Stimulated activated CD8-positive, alpha-beta memory T cell treated with anti-CD3 and anti-CD28 coated beads, Interleukin-4, amount 100 ng/mL, for 4 hours (primary cell): ENCODE measurements around the gene MS4A13.
"Not testable (repeated sequence)": the region's sequence is repeated elsewhere in the genome, so short reads cannot be mapped to it uniquely, and the experiment has no call there.

Experiments
- DNase-seq, 2 donors: peaks; one replicate each; pipeline ENCODE4 v3.0.0-alpha.2; 2020; ENCODE audit warnings: low read depth in 2 of 2, low spot score in 1 of 2

Gene MS4A13

DNA sequence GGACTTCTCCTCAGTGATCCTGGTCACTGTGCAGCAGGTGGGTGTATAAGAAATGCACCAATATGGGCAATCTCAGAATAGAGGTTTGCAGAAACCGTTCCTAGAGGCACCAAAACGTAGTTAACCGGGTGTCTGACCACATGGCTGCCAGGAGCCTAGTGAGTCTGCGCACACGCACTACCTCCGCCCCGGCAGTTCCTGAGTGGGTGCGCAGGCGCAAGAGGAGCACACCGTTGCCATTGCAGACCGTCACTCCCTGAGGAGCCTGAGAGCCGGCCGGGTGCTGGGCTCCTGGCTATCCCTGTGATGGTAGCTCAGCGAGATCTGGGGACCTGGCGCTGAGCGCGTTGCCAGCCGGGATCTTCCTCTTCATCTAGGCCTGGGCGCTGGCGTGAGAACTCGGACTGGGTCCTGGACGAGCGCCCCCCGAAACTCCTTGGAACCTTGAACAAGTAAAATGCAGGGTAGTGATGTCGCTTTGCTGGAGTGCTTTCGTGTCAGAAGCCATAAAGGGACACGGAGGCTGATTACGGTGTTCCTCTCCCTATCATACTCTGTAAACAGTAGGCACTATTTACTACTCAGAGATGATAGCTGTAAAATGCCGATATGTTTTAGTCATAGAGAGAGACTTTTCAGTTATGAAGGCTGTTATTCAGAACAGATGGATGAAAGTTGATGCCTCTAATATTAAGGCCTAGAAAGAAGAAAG, at the start of gene MS4A13:
Gene MS4A13 (plus strand): TSS at position 249 of the 712 bp plus-strand sequence. CDS start 2,692 bp downstream, outside the sequence.
- DNase-seq, result no peak

DNA sequence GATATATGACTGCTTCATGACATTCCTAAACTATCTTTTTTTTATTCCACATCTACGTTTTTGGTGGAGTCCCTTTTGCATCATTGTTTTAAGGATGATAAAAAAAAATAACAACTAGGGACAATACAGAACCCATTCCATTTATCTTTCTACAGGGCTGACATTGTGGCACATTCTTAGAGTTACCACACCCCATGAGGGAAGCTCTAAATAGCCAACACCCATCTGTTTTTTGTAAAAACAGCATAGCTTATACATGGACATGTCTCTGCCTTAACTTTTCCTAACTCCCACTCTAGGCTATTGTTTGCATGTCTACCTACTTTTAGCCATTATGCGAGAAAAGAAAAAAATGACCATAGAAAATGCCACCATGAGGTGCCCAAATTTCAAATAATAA, 46.4 kb upstream of the MS4A13 start:
- DNase-seq, result no peak

- DNase-seq, result no peak
These were observed 45.5 kb upstream of the MS4A13 start for GRCh38 chr11:60469723-60470122.

DNA sequence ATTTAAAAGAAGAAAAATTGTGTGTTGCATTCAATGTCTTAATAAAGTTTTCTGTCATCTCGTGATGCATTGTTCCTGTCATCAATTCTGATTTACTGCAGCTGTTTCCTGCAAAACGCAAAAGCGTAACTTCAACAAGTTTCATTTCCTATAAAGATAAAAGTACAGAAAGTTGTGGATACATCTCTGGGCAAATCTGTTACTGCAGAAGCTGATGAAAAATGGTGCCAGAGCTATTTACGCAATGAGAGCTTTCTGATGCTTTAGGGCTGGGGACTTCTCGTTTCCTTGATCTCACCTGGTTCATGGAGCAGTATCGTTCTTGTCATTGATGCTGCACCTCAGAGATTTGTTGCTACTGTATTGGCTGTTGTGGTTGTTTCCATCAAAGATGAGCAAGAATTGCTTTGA, 38.2 kb upstream of the MS4A13 start:
- DNase-seq, result no peak

DNA sequence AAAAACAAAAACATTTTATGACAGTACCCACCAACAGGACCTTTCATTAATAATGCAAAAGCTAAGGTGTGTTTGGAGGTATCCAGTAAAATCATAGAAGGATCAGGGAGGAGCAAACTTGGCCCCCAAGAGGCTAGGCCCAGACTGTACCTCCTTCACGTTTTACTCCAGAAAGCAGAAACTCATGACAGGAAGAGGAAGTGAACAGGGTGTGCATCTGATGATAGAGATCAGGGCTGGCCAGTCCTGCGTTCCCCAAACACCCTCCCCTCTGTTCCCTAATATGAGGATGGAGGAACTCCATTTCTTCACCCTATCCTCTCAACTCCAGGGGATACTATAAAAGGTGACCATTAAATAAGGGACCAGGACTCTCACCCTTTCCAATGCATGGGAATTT, 32.8 kb upstream of the MS4A13 start:
- DNase-seq, result no peak

GRCh38 chr11:60485987-60486386, 29.2 kb upstream of the MS4A13 start:
- DNase-seq, result no peak

DNA sequence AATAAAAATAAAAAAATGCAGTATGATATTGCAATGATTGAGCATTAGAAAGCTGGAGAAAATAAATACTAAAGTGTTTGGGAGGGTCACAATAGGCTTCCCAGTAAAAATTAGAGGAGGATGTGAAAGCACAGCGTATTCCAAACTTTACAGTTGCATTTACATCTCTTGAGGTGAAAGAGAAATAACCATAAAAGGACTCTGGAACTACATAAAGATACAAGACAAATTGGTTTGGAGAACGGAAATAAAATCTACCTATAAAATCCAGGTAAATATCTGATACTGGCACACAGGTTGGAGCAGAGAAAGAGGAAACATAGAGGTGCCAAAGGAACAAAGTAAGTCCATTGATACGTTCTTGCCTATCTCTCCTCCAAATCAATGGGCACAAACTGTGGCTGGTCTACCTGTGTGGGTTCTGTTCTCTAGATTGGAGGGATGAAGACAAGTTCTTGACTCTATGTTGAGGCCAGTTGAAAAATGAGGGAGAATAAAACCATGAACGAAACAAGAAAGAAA, 22.6 kb upstream of the MS4A13 start, which contains the start of gene MS4A12:
Gene MS4A12 (plus strand): TSS at position 291 of the 522 bp plus-strand sequence. CDS start 4,541 bp downstream, outside the sequence.
- DNase-seq, result no peak

DNA sequence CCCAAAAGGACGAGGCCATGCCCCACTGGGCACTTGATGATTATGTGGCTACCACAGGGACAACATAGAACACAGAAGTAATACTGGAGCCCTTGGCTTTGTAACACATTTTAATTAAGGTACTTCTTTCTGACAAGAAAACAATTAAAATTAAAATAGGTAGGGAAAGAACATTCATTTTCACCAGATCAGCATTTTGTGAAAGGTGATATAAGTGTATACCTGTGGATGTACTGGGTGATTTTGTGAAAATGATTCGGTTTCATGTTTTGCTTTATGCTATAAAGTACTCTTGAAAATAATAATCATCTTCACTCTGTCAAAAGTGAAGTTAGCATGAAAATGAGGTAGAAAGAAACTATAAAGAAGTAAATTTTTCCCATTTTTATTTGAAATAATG, 21.7 kb upstream of the MS4A13 start:
- DNase-seq, result no peak

- no peak for DNase-seq
These were observed 16.8 kb upstream of the MS4A13 start for GRCh38 chr11:60498399-60498798.

DNA sequence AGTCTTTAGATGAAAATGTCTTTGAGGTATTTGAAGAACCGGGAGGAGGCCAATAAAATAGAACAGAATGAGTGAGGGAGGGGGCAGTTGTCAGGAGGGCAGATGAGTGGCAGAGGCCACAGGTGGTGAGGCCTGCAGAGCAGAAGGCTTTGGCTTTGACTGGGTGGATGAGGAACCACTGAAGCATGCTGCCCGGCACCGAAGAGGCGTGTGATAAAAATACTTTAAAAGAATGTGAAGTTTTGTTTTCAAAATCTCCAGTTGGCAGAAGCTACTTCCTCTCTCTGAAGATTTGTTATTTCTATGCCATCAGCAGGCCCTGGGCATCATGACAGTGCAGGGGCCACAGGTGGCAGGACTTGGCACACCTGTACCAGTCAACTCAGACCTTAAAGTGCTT, 16.3 kb upstream of the MS4A13 start:
- DNase-seq, result no peak

DNA sequence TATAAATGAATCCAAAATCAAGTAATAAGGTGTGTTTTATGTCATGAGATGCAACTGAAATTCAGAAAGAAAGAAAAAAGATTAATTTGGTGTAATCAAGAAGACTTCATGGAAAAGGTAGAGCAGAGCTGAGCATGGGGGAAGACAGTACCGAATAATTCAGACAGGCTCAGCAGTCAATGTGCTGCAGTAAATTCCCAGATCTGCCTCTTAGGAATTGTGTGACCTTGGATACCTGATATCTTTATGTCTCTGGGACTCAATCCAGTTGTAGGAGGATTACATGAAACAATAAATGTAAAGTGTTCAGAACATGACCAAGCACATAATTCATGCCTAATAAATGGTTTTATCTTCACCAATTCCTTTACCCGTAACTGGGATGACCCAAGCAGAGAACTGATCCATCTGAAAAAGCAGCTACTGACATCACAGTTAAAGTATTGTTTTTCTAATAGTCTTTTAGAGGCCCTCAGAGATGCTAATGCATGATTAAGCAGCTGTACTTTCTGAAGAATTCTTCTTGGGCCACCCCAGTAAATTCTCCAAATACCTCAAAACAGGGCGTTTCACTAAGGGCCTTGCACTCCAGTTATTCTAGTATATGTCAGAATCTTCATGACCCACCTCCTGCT, 14.8 kb upstream of the MS4A13 start:
- DNase-seq, result no peak

GRCh38 chr11:60502221-60502775, 12.9 kb upstream of the MS4A13 start:
- no peak for DNase-seq

DNA sequence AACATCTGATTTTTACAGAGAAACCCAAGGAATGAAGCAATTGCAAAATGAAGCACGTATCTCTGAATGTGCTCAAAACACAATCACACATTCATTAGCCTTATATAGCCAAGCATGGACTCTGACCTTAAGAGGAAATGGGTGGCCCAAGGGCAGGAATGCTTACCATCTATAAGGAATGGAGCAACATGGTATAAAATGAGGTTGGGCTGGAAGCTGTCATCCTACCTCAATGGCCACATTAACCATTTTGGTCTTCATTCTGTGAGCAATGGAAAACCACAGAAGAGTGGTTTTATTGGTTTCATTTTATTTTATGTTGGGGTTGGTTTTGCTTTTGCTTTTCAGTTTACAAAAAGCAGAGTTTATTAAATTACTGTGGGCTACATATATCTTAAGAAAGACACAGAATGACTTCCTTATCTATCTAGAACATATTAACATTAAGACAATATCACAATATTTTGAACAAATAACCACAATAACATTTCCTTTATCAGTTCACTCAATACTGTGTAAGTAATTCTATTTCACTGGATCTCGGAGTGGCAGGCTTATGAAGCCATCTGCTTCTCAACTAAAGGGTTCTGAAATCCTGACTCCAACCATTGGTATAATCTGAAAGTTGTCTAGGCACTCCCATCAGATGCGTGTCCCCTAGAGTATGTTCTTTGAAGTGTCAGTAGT, 10.8 kb upstream of the MS4A13 start:
- DNase-seq, result no peak

DNA sequence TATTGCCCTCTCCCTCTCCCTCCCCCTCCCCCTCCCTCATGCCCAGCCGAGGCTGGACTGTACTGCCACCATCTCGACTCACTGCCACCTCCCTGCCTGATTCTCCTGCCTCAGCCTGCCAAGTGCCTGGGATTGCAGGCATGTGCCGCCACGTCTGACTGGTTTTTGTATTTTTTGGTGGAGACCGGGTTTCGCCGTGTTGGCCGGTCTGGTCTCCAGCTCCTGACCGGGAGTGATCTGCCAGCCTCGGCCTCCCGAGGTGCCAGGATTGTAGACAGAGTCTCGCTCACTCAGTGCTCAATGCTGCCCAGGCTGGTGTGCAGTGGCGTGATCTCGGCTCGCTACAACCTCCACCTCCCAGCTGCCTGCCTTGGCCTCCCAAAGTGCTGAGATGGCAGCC, 5.6 kb upstream of the MS4A13 start:
- DNase-seq, result not testable (repeated sequence)

- not testable (repeated sequence) for DNase-seq
These were observed 5.0 kb upstream of the MS4A13 start for GRCh38 chr11:60510209-60510608.

DNA sequence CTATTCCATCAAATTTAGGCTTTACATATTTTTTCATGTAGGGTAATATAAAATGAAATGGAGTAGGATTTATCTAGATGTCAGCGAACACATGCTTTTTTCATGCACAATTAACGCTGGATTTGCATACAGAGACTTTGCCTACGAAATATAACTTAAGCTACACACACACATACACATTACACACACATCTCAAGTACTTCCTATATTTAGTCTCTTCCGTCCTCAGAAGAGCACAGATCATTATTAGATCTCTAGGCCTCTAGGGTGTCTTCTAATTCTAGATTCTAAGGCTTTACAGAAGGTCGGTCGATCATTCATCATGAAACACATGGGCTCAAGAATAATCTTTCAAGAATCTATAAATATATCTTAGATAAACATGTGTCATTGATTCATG, 3.8 kb upstream of the MS4A13 start:
- DNase-seq, result no peak

DNA sequence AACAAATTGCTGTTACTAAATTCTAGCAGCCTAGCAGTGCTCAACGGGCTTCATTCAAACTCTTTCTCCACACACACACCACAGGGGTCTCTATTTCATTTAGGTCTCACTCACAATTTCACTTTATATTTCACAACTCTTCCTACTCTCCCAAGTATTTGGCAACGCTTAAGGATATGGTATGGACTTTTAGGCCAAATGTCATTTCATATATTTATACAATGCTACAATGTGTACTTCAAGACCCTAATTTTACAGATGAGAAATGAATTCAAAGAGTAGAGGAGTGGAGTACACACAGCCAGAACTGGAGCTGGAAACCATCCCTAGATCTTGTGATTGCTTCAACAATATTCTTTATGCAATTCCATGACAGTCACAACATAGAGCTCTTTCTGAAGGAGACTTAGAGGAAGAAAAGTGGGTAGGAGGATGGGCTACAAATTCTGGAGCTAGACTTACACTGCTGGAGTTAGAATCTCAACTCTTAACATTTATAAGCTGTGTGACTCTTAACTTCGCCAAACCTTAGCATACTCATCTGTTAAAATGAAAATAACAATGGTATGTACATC, 2.5 kb upstream of the MS4A13 start:
- no peak for DNase-seq

- DNase-seq, result no peak
These were observed 1.4 kb upstream of the MS4A13 start for GRCh38 chr11:60513496-60514460.

DNA sequence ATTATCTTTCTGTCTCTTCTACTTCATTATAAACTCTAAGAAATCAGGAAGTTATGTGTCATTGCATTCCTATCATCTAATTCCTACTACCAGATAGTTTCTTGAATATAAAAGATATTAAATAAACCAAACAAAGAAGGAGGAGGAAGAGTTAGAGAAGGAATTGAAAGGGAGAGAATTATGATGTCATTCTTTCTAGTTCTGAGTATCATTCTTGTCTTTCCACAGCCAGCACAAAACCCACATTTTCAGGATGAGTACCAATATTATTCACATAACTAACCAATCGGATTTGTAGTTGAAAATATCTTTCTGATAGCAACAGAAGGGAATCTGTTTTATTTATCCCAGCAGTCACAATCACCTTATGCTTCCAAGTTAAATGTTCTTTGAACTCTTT, 13.3 kb downstream of the MS4A13 start:
- DNase-seq, result no peak

GRCh38 chr11:60528934-60529333, 13.7 kb downstream of the MS4A13 start:
- no peak for DNase-seq
